ENCODE results near the gene DHRS3.

DNA sequence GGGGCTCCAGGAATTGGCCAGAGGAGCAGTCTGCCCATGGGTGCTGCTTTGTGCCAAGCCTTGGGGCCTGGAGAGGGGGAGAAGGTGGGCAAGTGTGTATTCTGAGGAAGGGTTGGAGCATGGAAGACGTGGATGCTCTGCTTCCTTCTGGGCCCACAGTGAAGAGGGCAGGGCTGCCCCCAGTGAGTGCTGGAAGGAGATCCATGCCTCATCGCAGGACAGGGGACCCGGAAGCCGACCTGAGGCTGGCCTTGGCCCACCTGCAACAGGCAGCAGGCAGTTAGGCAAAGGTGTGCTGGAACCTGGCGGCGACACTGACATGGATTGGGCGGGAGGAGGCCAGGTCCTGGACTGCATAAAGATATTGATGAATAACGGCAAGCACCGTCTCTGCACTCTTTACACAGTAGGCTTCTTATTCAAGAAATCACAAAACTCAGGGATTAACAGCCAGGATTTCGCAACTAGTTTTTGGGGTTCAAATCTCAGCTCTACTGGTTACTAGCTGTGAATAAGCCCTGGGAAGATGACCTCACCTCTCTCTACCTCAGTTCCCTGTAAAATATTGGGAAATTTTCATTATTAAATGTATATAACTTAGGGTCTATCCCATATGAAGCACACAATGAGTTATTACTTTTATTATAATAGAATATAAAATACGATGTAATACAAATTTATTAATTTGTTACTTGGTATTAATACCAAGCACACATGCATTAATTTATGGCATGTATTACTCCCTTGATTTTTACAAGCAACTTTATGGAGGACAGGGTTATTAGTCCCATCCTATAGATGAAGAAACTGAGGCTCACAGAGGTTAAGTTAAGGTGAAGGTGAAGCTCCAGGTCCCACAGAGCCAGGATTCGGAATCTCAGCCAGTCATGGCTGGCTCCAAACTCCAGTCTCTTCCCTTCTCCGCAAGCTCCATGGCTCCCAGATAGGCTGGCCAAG, 62.3 kb downstream of the DHRS3 start:
- TF ChIP-seq, protein P1, sequence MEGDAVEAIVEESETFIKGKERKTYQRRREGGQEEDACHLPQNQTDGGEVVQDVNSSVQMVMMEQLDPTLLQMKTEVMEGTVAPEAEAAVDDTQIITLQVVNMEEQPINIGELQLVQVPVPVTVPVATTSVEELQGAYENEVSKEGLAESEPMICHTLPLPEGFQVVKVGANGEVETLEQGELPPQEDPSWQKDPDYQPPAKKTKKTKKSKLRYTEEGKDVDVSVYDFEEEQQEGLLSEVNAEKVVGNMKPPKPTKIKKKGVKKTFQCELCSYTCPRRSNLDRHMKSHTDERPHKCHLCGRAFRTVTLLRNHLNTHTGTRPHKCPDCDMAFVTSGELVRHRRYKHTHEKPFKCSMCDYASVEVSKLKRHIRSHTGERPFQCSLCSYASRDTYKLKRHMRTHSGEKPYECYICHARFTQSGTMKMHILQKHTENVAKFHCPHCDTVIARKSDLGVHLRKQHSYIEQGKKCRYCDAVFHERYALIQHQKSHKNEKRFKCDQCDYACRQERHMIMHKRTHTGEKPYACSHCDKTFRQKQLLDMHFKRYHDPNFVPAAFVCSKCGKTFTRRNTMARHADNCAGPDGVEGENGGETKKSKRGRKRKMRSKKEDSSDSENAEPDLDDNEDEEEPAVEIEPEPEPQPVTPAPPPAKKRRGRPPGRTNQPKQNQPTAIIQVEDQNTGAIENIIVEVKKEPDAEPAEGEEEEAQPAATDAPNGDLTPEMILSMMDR (IDR thresholded peaks at IDR 0.05 in 2 of 3, conservative IDR thresholded peaks at IDR 0.05 in 1 of 3; ENCODE audit: control insufficient read depth in 2 of 3, extremely low read depth in 1 of 3, insufficient read depth in 1 of 3, low read depth in 3 of 3, low read length in 3 of 3): no peak
- TF ChIP-seq, protein P2, sequence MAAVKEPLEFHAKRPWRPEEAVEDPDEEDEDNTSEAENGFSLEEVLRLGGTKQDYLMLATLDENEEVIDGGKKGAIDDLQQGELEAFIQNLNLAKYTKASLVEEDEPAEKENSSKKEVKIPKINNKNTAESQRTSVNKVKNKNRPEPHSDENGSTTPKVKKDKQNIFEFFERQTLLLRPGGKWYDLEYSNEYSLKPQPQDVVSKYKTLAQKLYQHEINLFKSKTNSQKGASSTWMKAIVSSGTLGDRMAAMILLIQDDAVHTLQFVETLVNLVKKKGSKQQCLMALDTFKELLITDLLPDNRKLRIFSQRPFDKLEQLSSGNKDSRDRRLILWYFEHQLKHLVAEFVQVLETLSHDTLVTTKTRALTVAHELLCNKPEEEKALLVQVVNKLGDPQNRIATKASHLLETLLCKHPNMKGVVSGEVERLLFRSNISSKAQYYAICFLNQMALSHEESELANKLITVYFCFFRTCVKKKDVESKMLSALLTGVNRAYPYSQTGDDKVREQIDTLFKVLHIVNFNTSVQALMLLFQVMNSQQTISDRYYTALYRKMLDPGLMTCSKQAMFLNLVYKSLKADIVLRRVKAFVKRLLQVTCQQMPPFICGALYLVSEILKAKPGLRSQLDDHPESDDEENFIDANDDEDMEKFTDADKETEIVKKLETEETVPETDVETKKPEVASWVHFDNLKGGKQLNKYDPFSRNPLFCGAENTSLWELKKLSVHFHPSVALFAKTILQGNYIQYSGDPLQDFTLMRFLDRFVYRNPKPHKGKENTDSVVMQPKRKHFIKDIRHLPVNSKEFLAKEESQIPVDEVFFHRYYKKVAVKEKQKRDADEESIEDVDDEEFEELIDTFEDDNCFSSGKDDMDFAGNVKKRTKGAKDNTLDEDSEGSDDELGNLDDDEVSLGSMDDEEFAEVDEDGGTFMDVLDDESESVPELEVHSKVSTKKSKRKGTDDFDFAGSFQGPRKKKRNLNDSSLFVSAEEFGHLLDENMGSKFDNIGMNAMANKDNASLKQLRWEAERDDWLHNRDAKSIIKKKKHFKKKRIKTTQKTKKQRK (IDR thresholded peaks at IDR 0.05; ENCODE audit: low read depth, low read length): no peak
- TF ChIP-seq ASH2L (IDR thresholded peaks at IDR 0.05; ENCODE audit: borderline replicate concordance, low read depth): no peak
